ENCODE measurements around the gene IGF2.

- TF ChIP-seq POLR2A (IDR thresholded peaks at IDR 0.05) (no peak), CTCF (IDR thresholded peaks at IDR 0.05) (no peak)
Observed at GRCh38 chr11:2149864-2150847, 11.0 kb upstream of the IGF2 start.

Data from Peyer's patch (tissue), 4 donors.